ENCODE data around the gene WDR75.

DNA sequence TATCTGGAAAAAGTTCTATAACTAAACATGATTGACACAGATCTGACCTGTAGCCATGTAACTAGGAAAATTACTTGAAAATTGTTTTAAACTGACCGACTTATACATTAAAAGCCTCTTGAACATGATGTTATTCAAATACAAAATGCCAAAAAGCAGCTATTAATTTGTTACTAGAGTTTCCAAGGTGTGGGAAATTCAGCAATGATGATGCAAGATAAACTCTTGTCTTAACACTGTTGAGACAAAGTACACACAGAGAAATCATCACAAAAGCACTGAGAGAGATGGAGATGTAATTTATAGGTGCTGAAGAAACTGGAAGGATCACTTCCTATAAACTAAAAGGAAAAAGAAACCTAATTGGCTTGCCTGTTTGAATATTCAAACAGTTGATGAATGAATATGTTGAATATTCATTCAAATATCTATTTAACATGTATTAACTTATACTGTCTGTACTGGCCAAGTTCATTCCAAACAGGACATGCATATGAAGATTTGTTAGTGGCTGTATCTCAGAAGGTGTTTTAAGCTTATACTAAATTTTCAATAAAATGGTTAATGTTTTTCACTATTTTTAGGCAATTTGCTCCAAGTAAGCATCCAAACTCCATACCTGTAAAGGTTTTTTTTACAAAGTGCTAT is 34.6 kb upstream of the WDR75 start:
- TF ChIP-seq ZNF274 (IDR thresholded peaks at IDR 0.05; ENCODE audit: low read depth, low read length), result no peak
- TF ChIP-seq SUZ12 (IDR thresholded peaks at IDR 0.05; ENCODE audit: extremely low read depth, insufficient read depth, insufficient read length), result no peak
